Natural killer cell (primary cell): Measurements from ENCODE around the gene CAMK1. TPM values are rescaled to one million over a fixed set of nuclear protein-coding genes. Genes with fewer than 3 reads are reported as not detected.
A peak's percentile ranks its signal among the peaks of the same experiment; 100 is the strongest.

Experiments
- ATAC-seq, 3 donors: fragments of 150-1000 bp in 2 of 3; fragments of 200-7000 bp in 1 of 3; cut with Tn5 transposase; 1 replicate in 1 of 3; 2 replicates in 2 of 3; pipeline ENCODE4 v1.10.0; 2021; ENCODE audit warnings: mild to moderate bottlenecking in 2 of 3, moderate library complexity in 2 of 3
- DNase-seq, 2 donors: peaks; one replicate each; pipeline versions ENCODE4 v3.0.0 to v3.0.0-alpha.2; 2013 to 2021; ENCODE audit warnings: mixed read lengths in 1 of 2
- H3K27ac ChIP-seq: one replicate; pipeline ENCODE4 v1.5.1; 2013; ENCODE audit warnings: mild to moderate bottlenecking, low read length
- H3K27me3 ChIP-seq: one replicate; pipeline ENCODE4 v1.6.1; 2013; ENCODE audit warnings: low read length; ENCODE audit not compliant: control insufficient read depth, insufficient read depth
- H3K36me3 ChIP-seq: one replicate; pipeline ENCODE4 v1.6.1; 2013; ENCODE audit warnings: low read length; ENCODE audit not compliant: control insufficient read depth, insufficient read depth
- H3K4me1 ChIP-seq: one replicate; pipeline ENCODE4 v1.6.1; 2013; ENCODE audit warnings: low read length; ENCODE audit not compliant: control insufficient read depth, insufficient read depth
- H3K4me3 ChIP-seq: one replicate; pipeline ENCODE4 v1.5.1; 2013; ENCODE audit warnings: low read length
- H3K9me3 ChIP-seq: one replicate; pipeline ENCODE4 v1.6.1; 2013; ENCODE audit warnings: low read length; ENCODE audit not compliant: control insufficient read depth, insufficient read depth
- H3K27ac Mint-ChIP-seq, 2 donors: one replicate each; pipeline ENCODE4 v1.8.0; 2022; ENCODE audit warnings: mild to moderate bottlenecking in 2 of 2, mixed read lengths in 2 of 2, moderate library complexity in 1 of 2
- H3K27me3 Mint-ChIP-seq, 2 donors: one replicate each; pipeline ENCODE4 v1.8.0; 2022; ENCODE audit warnings: low read depth in 2 of 2, mixed read lengths in 2 of 2
- H3K36me3 Mint-ChIP-seq: one replicate; pipeline ENCODE4 v1.8.0; 2022; ENCODE audit warnings: mixed read lengths
- H3K4me1 Mint-ChIP-seq, 2 donors: one replicate each; pipeline ENCODE4 v1.8.0; 2022; ENCODE audit warnings: mixed read lengths in 2 of 2
- H3K4me3 Mint-ChIP-seq: one replicate; pipeline ENCODE4 v1.8.0; 2022; ENCODE audit warnings: mild to moderate bottlenecking, moderate library complexity, mixed read lengths
- H3K9me3 Mint-ChIP-seq, 2 donors: one replicate each; pipeline ENCODE4 v1.8.0; 2022; ENCODE audit warnings: mixed read lengths in 2 of 2
- CTCF ChIP-seq: fragments of 200-600 bp; IDR thresholded peaks from one replicate; pipeline ENCODE4 v1.8.0; 2022; ENCODE audit warnings: antibody characterized with exemption
- WGBS: methylation state at CpG from one replicate; pipeline ENCODE4 v1.1.7; 2013; ENCODE audit warnings: missing lambda C conversion rate; ENCODE audit not compliant: insufficient coverage; 5-methylcytosine and 5-hydroxymethylcytosine counted together
- intact Hi-C: fragments of 100-400 bp; cut with micrococcal nuclease; formaldehyde crosslinking; loops from one replicate; pipeline ENCODE4 v1.14.2; 2022
- total RNA-seq, 4 donors: library from RNA; stranded (reverse); fragments of 120-200 nt in 1 of 4; gene quantifications; one replicate each; pipeline versions ENCODE4 v1.2.3 to v1.2.4, GENCODE V29; 2013 to 2022

The CAMK1 gene
- total RNA-seq = 10 to 100 TPM in 1 of 3 donors, 1 to 10 TPM in 2; 7.4 to 20.4 (median 8.7) TPM
- 6.8 TPM for total RNA-seq (2013)

- Histone ChIP-seq H3K4me3 (peak within 1 kb of the TSS; percentile 31), H3K36me3 (no peaks in the 10 kb centered on the region), H3K27me3 (no peaks in the 10 kb centered on the region), H3K9me3 (no peaks in the 10 kb centered on the region), H3K27ac (no peak within 1 kb of the TSS), H3K4me1 (peaks cover 36% of the 10 kb centered on the region)
- peak within 1 kb of the TSS; percentile 86 for H3K4me3 Mint-ChIP-seq
- peaks cover 35 to 49% of the 10 kb centered on the region in 2 donors for H3K4me1 Mint-ChIP-seq
- peak within 1 kb of the TSS in 1 of 2 donors; percentile 84 for H3K27ac Mint-ChIP-seq
- ATAC-seq (peak; percentile 89 to 97 (median 96)), DNase-seq (peak; percentile 57 to 64)
- WGBS = 16% methylated on average over 49 of the region's 49 CpGs
- no peaks in the 10 kb centered on the region for H3K27me3 Mint-ChIP-seq
- intact Hi-C loops = loop anchor here (2.0 kb wide), 1 partner anchor 19 kb away; no protein-coding TSS in a partner anchor
- H3K36me3 Mint-ChIP-seq = no peaks in the 10 kb centered on the region
- no peaks in the 10 kb centered on the region for H3K9me3 Mint-ChIP-seq
- no peak for TF ChIP-seq CTCF
These were observed at the start of gene CAMK1 for GRCh38 chr3:9769426-9770275. Gene CAMK1 (minus strand): TSS chr3:9769947. CDS start chr3:9767749, 2,198 bp downstream.

GRCh38 chr3:9818666-9819335 lies 49.1 kb upstream of the CAMK1 start:
- Histone ChIP-seq H3K9me3 (no peaks in the 10 kb centered on the region), H3K4me3 (no peak overlapping the region), H3K4me1 (no peaks in the 10 kb centered on the region), H3K27me3 (no peaks in the 10 kb centered on the region), H3K27ac (no peak overlapping the region), H3K36me3 (peaks cover 6% of the 10 kb centered on the region)
- WGBS = 96% methylated on average over 7 of the region's 7 CpGs
- H3K36me3 Mint-ChIP-seq = no peaks in the 10 kb centered on the region
- H3K9me3 Mint-ChIP-seq = no peaks in the 10 kb centered on the region
- no peaks in the 10 kb centered on the region for H3K27me3 Mint-ChIP-seq
- TF ChIP-seq CTCF = no peak
- H3K4me1 Mint-ChIP-seq = peaks cover 5% of the 10 kb centered on the region in 2 donors
- intact Hi-C loops = no loop called here
- ATAC-seq = no peak
- H3K4me3 Mint-ChIP-seq = no peak overlapping the region
- peak overlapping the region in 1 of 2 donors; percentile 29 for H3K27ac Mint-ChIP-seq
- DNase-seq = no peak

GRCh38 chr3:9817436-9817835 lies 47.7 kb upstream of the CAMK1 start:
- ATAC-seq (no peak), DNase-seq (no peak)
- peaks cover 6% of the 10 kb centered on the region for H3K36me3 ChIP-seq
- H3K27me3 ChIP-seq = no peaks in the 10 kb centered on the region
- no peaks in the 10 kb centered on the region for H3K36me3 Mint-ChIP-seq
- no peaks in the 10 kb centered on the region for H3K9me3 Mint-ChIP-seq
- H3K27me3 Mint-ChIP-seq = no peaks in the 10 kb centered on the region
- H3K9me3 ChIP-seq = no peaks in the 10 kb centered on the region
- H3K4me1 Mint-ChIP-seq = peaks cover 5% of the 10 kb centered on the region in 2 donors
- H3K4me1 ChIP-seq = no peaks in the 10 kb centered on the region
- no peak overlapping the region for H3K27ac ChIP-seq
- 91% methylated on average over 6 of the region's 6 CpGs for WGBS
- H3K4me3 ChIP-seq = no peak overlapping the region
- intact Hi-C loops = no loop called here
- H3K4me3 Mint-ChIP-seq = no peak overlapping the region
- TF ChIP-seq CTCF = no peak
- no peak overlapping the region for H3K27ac Mint-ChIP-seq
